ENCODE results near the gene CRIP2.

The CRIP2 gene

GRCh38 chr14:105473033-105473676, 1.5 kb upstream of the CRIP2 start:
- Histone ChIP-seq H3K36me3 (peaks cover 5% of the 10 kb centered on the region), H3K9me3 (no peaks in the 10 kb centered on the region), H3K27me3 (peaks cover 64% of the 10 kb centered on the region), H3K4me1 (ENCODE audit: control insufficient read depth in 1 of 2, insufficient read depth in 1 of 2, low read depth in 1 of 2, low read length in 1 of 2) (peaks cover 9 to 17% of the 10 kb centered on the region in 2 experiments), H3K27ac (no peak overlapping the region), H3K4me3 (ENCODE audit: low read depth in 1 of 2, low read length in 1 of 2) (no peak overlapping the region)
- no peak for TF ChIP-seq CTCF (IDR thresholded peaks at IDR 0.05)

- peak overlapping the region; percentile 47 to 57 for H3K4me3 ChIP-seq (ENCODE audit: low read depth in 1 of 2, low read length in 1 of 2)
- no peak for TF ChIP-seq CTCF (IDR thresholded peaks at IDR 0.05)
- no peak overlapping the region for H3K27ac ChIP-seq
- H3K4me1 ChIP-seq (ENCODE audit: control insufficient read depth in 1 of 2, insufficient read depth in 1 of 2, low read depth in 1 of 2, low read length in 1 of 2): peaks cover 9 to 17% of the 10 kb centered on the region in 2 experiments
- H3K27me3 ChIP-seq: peaks cover 71% of the 10 kb centered on the region
- no peaks in the 10 kb centered on the region for H3K36me3 ChIP-seq
- H3K9me3 ChIP-seq: no peaks in the 10 kb centered on the region
Observed at GRCh38 chr14:105473677-105474482, 741 bp upstream of the CRIP2 start.

- Histone ChIP-seq H3K4me3 (ENCODE audit: low read depth in 1 of 2, low read length in 1 of 2) (peak overlapping the region in 1 of 2 experiments; percentile 35), H3K9me3 (no peaks in the 10 kb centered on the region), H3K4me1 (ENCODE audit: control insufficient read depth in 1 of 2, insufficient read depth in 1 of 2, low read depth in 1 of 2, low read length in 1 of 2) (peaks cover 9 to 17% of the 10 kb centered on the region in 2 experiments), H3K36me3 (no peaks in the 10 kb centered on the region), H3K27me3 (peaks cover 87% of the 10 kb centered on the region), H3K27ac (no peak overlapping the region)
- TF ChIP-seq CTCF (IDR thresholded peaks at IDR 0.05): no peak
Observed at GRCh38 chr14:105475269-105476096, 862 bp downstream of the CRIP2 start.

- Histone ChIP-seq H3K27ac (no peak overlapping the region), H3K4me3 (ENCODE audit: low read depth in 1 of 2, low read length in 1 of 2) (no peak overlapping the region), H3K9me3 (no peaks in the 10 kb centered on the region), H3K27me3 (peaks cover 95% of the 10 kb centered on the region), H3K4me1 (ENCODE audit: control insufficient read depth in 1 of 2, insufficient read depth in 1 of 2, low read depth in 1 of 2, low read length in 1 of 2) (peaks cover 14 to 24% of the 10 kb centered on the region in 2 experiments), H3K36me3 (no peaks in the 10 kb centered on the region)
- TF ChIP-seq CTCF (IDR thresholded peaks at IDR 0.05): no peak
Observed at GRCh38 chr14:105476097-105476830, 1.6 kb downstream of the CRIP2 start.
